ENCODE data around the gene EPHA10.

Gene EPHA10

DNA sequence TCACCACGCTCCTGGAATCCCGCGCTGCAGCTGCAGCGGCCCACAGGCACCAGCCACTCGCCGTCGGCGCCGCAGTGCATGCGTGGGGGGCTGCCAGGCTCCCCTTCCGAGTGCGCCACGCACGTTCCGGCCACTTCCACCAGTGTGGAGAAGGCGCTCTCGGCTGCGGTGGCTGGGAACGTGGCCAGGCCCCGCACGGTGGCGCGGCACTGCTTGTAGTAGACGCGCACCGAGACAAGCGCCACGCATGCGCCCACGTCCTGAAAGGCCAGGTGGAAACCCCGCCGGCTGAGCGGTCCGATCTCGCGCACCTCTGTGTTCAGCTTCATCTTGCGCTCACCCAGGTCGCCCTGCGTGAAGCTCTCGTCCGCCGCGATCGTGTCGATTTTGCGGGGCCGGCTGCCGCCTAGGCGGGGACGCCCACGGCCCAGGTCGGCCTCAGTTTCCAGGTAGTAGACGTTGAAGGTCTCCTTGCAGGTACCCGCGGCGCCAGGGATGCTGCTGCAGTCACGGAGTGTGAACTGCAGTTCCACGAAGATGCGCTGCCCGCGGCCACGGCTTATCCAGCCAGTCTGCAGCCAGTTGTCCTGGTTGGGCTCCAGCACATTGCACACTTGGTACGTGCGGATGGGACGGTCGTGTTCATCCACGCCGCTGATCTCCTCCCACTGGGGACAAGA is 3.4 kb downstream of the EPHA10 start:
- Histone ChIP-seq H3K4me3 (ENCODE audit: low read depth, low read length) (no peak overlapping the region), H3K27ac (ENCODE audit: extremely low read depth, low read depth, low read length) (no peak overlapping the region), H3K36me3 (ENCODE audit: control insufficient read depth in 2 of 2, insufficient read depth in 1 of 2, low read length in 2 of 2) (no peaks in the 10 kb centered on the region), H3K9me3 (ENCODE audit: control insufficient read depth, insufficient read depth, low read depth, low read length) (no peaks in the 10 kb centered on the region), H3K4me1 (ENCODE audit: control insufficient read depth, insufficient read depth, low read length) (no peaks in the 10 kb centered on the region)
- CTCF ChIA-PET, result interaction anchor here (1.3 kb wide), 1 partner anchor 159 kb away, joined by 6 read pairs; no protein-coding TSS in a partner anchor
- no peak for TF ChIP-seq HOXD13 (CRISPR knock-in tag; IDR thresholded peaks at IDR 0.05; ENCODE audit: borderline replicate concordance)
- TF ChIP-seq, protein P1, sequence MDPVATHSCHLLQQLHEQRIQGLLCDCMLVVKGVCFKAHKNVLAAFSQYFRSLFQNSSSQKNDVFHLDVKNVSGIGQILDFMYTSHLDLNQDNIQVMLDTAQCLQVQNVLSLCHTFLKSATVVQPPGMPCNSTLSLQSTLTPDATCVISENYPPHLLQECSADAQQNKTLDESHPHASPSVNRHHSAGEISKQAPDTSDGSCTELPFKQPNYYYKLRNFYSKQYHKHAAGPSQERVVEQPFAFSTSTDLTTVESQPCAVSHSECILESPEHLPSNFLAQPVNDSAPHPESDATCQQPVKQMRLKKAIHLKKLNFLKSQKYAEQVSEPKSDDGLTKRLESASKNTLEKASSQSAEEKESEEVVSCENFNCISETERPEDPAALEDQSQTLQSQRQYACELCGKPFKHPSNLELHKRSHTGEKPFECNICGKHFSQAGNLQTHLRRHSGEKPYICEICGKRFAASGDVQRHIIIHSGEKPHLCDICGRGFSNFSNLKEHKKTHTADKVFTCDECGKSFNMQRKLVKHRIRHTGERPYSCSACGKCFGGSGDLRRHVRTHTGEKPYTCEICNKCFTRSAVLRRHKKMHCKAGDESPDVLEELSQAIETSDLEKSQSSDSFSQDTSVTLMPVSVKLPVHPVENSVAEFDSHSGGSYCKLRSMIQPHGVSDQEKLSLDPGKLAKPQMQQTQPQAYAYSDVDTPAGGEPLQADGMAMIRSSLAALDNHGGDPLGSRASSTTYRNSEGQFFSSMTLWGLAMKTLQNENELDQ (tag by site-specific recombination; IDR thresholded peaks at IDR 0.05; ENCODE audit: low read depth), result no peak
- no peak for TF ChIP-seq ZNF394 (tag by site-specific recombination; IDR thresholded peaks at IDR 0.05; ENCODE audit: borderline replicate concordance)
- no peak for TF ChIP-seq ZNF600 (tag by site-specific recombination; IDR thresholded peaks at IDR 0.05)
- TF ChIP-seq ZNF791 (tag by site-specific recombination; IDR thresholded peaks at IDR 0.05), result no peak
- TF ChIP-seq, protein P2, sequence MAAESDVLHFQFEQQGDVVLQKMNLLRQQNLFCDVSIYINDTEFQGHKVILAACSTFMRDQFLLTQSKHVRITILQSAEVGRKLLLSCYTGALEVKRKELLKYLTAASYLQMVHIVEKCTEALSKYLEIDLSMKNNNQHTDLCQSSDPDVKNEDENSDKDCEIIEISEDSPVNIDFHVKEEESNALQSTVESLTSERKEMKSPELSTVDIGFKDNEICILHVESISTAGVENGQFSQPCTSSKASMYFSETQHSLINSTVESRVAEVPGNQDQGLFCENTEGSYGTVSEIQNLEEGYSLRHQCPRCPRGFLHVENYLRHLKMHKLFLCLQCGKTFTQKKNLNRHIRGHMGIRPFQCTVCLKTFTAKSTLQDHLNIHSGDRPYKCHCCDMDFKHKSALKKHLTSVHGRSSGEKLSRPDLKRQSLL (tag by site-specific recombination; IDR thresholded peaks at IDR 0.05), result no peak
- TF ChIP-seq ZNF423 (tag by site-specific recombination; IDR thresholded peaks at IDR 0.05), result no peak
- POLR2A ChIA-PET, result no interaction called here

DNA sequence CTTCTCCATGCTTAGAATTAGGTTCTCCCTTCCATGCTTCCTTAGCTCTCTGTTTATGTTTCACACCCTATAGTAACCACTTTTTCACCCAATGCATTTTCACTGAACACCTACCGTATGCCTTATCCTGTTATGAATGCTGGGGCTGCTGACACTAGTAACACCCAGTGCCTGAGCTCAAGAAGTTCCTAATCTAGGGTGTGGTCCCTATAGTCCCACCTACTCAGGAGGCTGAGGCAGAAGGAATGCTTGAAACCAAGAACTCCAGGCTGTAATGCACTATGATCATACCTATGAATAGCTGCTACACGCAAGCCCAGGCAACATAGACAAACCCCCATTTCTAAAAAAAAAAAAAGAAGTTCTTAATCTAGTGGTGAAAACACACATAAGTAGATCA is 5.5 kb downstream of the EPHA10 start:
- no peaks in the 10 kb centered on the region for H3K4me1 ChIP-seq (ENCODE audit: control insufficient read depth, insufficient read depth, low read length)
- TF ChIP-seq GFI1B (tag by site-specific recombination; IDR thresholded peaks at IDR 0.05) (no peak), ZNF416 (tag by site-specific recombination; IDR thresholded peaks at IDR 0.05) (no peak), ZNF112 (tag by site-specific recombination; IDR thresholded peaks at IDR 0.05) (no peak), ZNF843 (tag by site-specific recombination; IDR thresholded peaks at IDR 0.05) (no peak)
- H3K9me3 ChIP-seq (ENCODE audit: control insufficient read depth, insufficient read depth, low read depth, low read length), result no peaks in the 10 kb centered on the region
- H3K36me3 ChIP-seq (ENCODE audit: control insufficient read depth in 2 of 2, insufficient read depth in 1 of 2, low read length in 2 of 2), result no peaks in the 10 kb centered on the region
- POLR2A ChIA-PET, result interaction anchor here (0.8 kb wide), 1 partner anchor 12 kb away, joined by 3 read pairs; no protein-coding TSS in a partner anchor
- CTCF ChIA-PET, result no interaction called here
- no peak overlapping the region for H3K27ac ChIP-seq (ENCODE audit: extremely low read depth, low read depth, low read length)
- no peak overlapping the region for H3K4me3 ChIP-seq (ENCODE audit: low read depth, low read length)

DNA sequence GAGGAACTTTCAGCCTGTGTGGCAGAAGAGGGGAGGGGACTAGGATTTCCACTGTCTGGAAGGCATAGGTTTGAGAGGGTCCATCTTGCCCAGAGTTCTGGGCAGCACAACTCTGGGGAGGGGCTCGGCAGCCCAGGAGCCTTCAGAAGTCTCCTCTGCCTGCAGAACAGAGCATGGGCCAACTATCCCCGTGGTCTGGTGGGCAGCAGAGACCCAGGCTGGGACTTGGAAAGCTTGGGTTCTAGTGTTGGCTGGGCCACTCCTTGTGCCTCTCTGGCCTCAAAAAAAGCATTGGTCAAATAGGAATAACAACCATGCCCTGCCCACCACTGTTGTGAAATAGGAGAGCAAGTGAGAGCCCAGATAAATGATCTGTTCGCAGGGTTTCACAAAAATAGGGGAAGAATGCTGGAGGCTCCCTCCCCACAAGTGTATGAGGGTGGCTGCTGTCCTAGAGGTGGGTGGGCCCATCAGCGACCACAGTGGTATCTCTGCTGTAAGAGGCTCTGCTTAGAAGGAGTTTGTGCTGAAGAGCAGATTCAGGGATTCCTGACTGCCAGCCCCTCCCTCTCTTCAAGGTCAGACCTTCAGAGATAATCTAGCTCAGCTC is 8.9 kb downstream of the EPHA10 start:
- ChIA-PET POLR2A (interaction anchor here (1.5 kb wide), 1 partner anchor 64 kb away, joined by 5 read pairs; the partner anchor contains the start of gene CDCA8), CTCF (interaction anchor here (0.6 to 1.0 kb wide), 2 partner anchors 12 to 29 kb away, joined by 3 to 4 read pairs; no protein-coding TSS in a partner anchor)
- Histone ChIP-seq H3K9me3 (ENCODE audit: control insufficient read depth, insufficient read depth, low read depth, low read length) (no peaks in the 10 kb centered on the region), H3K36me3 (ENCODE audit: control insufficient read depth in 2 of 2, insufficient read depth in 1 of 2, low read length in 2 of 2) (no peaks in the 10 kb centered on the region), H3K27ac (ENCODE audit: extremely low read depth, low read depth, low read length) (no peak overlapping the region), H3K4me1 (ENCODE audit: control insufficient read depth, insufficient read depth, low read length) (no peaks in the 10 kb centered on the region), H3K4me3 (ENCODE audit: low read depth, low read length) (no peak overlapping the region)
- TF ChIP-seq ZNF239 (tag by site-specific recombination; IDR thresholded peaks at IDR 0.05) (no peak), GLIS2 (tag by site-specific recombination; IDR thresholded peaks at IDR 0.05) (no peak), ZNF37A (tag by site-specific recombination; IDR thresholded peaks at IDR 0.05) (no peak), ZNF23 (tag by site-specific recombination; IDR thresholded peaks at IDR 0.05; ENCODE audit: borderline replicate concordance) (no peak), ZSCAN23 (tag by site-specific recombination; IDR thresholded peaks at IDR 0.05) (no peak), ZNF529 (tag by site-specific recombination; IDR thresholded peaks at IDR 0.05; ENCODE audit: insufficient replicate concordance) (no peak), MEIS1 (CRISPR knock-in tag; IDR thresholded peaks at IDR 0.05; ENCODE audit: borderline replicate concordance) (no peak), ATF2 (tag by site-specific recombination; IDR thresholded peaks at IDR 0.05; ENCODE audit: low read depth) (no peak), ZNF776 (tag by site-specific recombination; IDR thresholded peaks at IDR 0.05; ENCODE audit: borderline replicate concordance) (no peak), HOXA7 (CRISPR knock-in tag; IDR thresholded peaks at IDR 0.05; ENCODE audit: borderline replicate concordance) (no peak), KLF10 (tag by site-specific recombination; IDR thresholded peaks at IDR 0.05) (no peak), ZNF530 (tag by site-specific recombination; IDR thresholded peaks at IDR 0.05; ENCODE audit: low read depth) (no peak), PBX3 (CRISPR knock-in tag; IDR thresholded peaks at IDR 0.05) (no peak), ZNF140 (tag by site-specific recombination; IDR thresholded peaks at IDR 0.05) (no peak), ZNF548 (tag by site-specific recombination; IDR thresholded peaks at IDR 0.05) (no peak)
